PC-9 (cell line): ENCODE results near the gene AKAP5. TPM values are rescaled to one million over a fixed set of nuclear protein-coding genes. Genes with fewer than 3 reads are reported as not detected.

Source experiments
- BruUV-seq: library from RNA; stranded (reverse); fragments of 400-500 nt; replicated peaks from 2 replicates; lab custom pipeline; 2021; lab: Mats Ljungman, UMichigan
- CTCF ChIA-PET: fragments of 300-600 bp; sonication (Branson Sonifier 250); formaldehyde crosslinking; loops from one replicate; lab custom pipeline; 2022; ENCODE audit warnings: antibody characterized with exemption; lab: Charles Lee
- POLR2A ChIA-PET: fragments of 300-600 bp; sonication (Branson Sonifier 250); formaldehyde crosslinking; loops from one replicate; lab custom pipeline; 2022; ENCODE audit warnings: antibody characterized with exemption; ENCODE audit not compliant: unreplicated experiment; lab: Charles Lee
- DNase-seq, 2 experiments: peaks; one replicate each; pipeline versions ENCODE4 v3.0.0 to v3.0.0-alpha.2; 2015 to 2022; ENCODE audit warnings: mixed read lengths in 1 of 2
- H2AFZ ChIP-seq: fragments of 200-600 bp; sonication (generic); 2 replicates; pipeline ENCODE4 v1.8.1; 2017; ENCODE audit warnings: antibody characterized with exemption
- H3F3A ChIP-seq: fragments of 200-600 bp; sonication (generic); 2 replicates; pipeline ENCODE4 v1.8.1; 2017; ENCODE audit warnings: antibody characterized with exemption, mild to moderate bottlenecking, low read depth; ENCODE audit not compliant: insufficient read depth
- H3K27ac ChIP-seq: fragments of 200-600 bp; sonication (generic); 2 replicates; pipeline ENCODE4 v1.6.1; 2016; ENCODE audit warnings: mixed run types
- H3K27me3 ChIP-seq: fragments of 200-600 bp; sonication (generic); 2 replicates; pipeline ENCODE4 v1.6.1; 2016; ENCODE audit warnings: low read depth, mixed run types; ENCODE audit not compliant: insufficient read depth
- H3K36me3 ChIP-seq: fragments of 200-600 bp; sonication (generic); 2 replicates; pipeline ENCODE4 v1.6.1; 2016; ENCODE audit warnings: low read depth, mixed run types
- H3K4me1 ChIP-seq: fragments of 200-600 bp; sonication (generic); replicated peaks from 2 replicates; pipeline ENCODE4 v1.6.1; 2016; ENCODE audit warnings: mixed run types; ENCODE audit not compliant: insufficient read depth
- H3K4me2 ChIP-seq: fragments of 200-600 bp; sonication (generic); 2 replicates; pipeline ENCODE4 v1.6.1; 2017; ENCODE audit warnings: mixed run types
- H3K4me3 ChIP-seq: fragments of 200-600 bp; sonication (generic); 2 replicates; pipeline ENCODE4 v1.6.1; 2016; ENCODE audit warnings: mixed run types
- H3K79me2 ChIP-seq: fragments of 200-600 bp; sonication (generic); 2 replicates; pipeline ENCODE4 v1.6.1; 2017; ENCODE audit warnings: low read depth, mixed run types
- H3K9me2 ChIP-seq: fragments of 200-600 bp; sonication (generic); 2 replicates; pipeline ENCODE4 v1.8.1; 2017; ENCODE audit warnings: mild to moderate bottlenecking; ENCODE audit not compliant: insufficient read depth
- H3K9me3 ChIP-seq: fragments of 200-600 bp; sonication (generic); 2 replicates; pipeline ENCODE4 v1.8.1; 2016; ENCODE audit warnings: low read depth; ENCODE audit not compliant: insufficient read depth
- H4K20me1 ChIP-seq: fragments of 200-600 bp; sonication (generic); 2 replicates; pipeline ENCODE4 v1.8.1; 2017; ENCODE audit not compliant: insufficient read depth
- CTCF ChIP-seq: fragments of 200-600 bp; sonication (generic); conservative IDR thresholded peaks from 2 replicates; pipeline ENCODE4 v1.6.1; 2017; ENCODE audit warnings: mixed run types, antibody characterized with exemption, mild to moderate bottlenecking, moderate library complexity
- EZH2 ChIP-seq: fragments of 200-600 bp; sonication (generic); IDR thresholded peaks from 2 replicates; pipeline ENCODE4 v1.8.0; 2017; ENCODE audit warnings: antibody characterized with exemption, low read depth
- intact Hi-C: fragments of 100-400 bp; cut with micrococcal nuclease; formaldehyde crosslinking; loops from one replicate; pipeline ENCODE4 v1.10.0; 2022; ENCODE audit not compliant: unreplicated experiment
- total RNA-seq: library from RNA; stranded (reverse); gene quantifications from 2 replicates; pipeline ENCODE4 v1.2.3, GENCODE V29; 2021

The AKAP5 gene
- total RNA-seq, 1 experiment from 2014 or later: 0.72 TPM

GRCh38 chr14:64439141-64439540 lies 26.2 kb upstream of the AKAP5 start:
- peaks cover 54% of the 10 kb centered on the region for H3K36me3 ChIP-seq

GRCh38 chr14:64440494-64440893 lies 24.8 kb upstream of the AKAP5 start:
- BruUV-seq: no TSS peak
- CTCF ChIA-PET: interaction anchor here (0.7 kb wide), 1 partner anchor 375 kb away, joined by 14 read pairs; no protein-coding TSS in a partner anchor
- peaks cover 54% of the 10 kb centered on the region for H3K36me3 ChIP-seq

More at GRCh38 chr14:64439141-64439540, 26.2 kb upstream of the AKAP5 start:
- no peak for TF ChIP-seq EZH2
- no peak for TF ChIP-seq CTCF
- Histone ChIP-seq H3K4me2 (peak overlapping the region; percentile 70), H3K27me3 (no peaks in the 10 kb centered on the region), H3F3A (peaks cover 46% of the 10 kb centered on the region), H3K79me2 (no peaks in the 10 kb centered on the region), H4K20me1 (no peaks in the 10 kb centered on the region), H3K4me3 (peak overlapping the region; percentile 30; the same call in 1 of the 2 replicates), H2AFZ (no peak overlapping the region), H3K9me3 (no peaks in the 10 kb centered on the region), H3K4me1 (peaks cover 34% of the 10 kb centered on the region), H3K27ac (peak overlapping the region; percentile 82), H3K9me2 (no peaks in the 10 kb centered on the region)
- POLR2A ChIA-PET: interaction anchor here (1.1 kb wide), 1 partner anchor 18 kb away, joined by 11 read pairs; no protein-coding TSS in a partner anchor
- intact Hi-C loops: loop anchor here (5.0 kb wide), 1 partner anchor 318 kb away; no protein-coding TSS in a partner anchor
- TSS peak; percentile 9 for BruUV-seq
- DNase-seq: no peak
- CTCF ChIA-PET: no interaction called here

GRCh38 chr14:64442300-64442988 lies 22.9 kb upstream of the AKAP5 start:
- Histone ChIP-seq H3K9me3 (no peaks in the 10 kb centered on the region), H2AFZ (no peak overlapping the region)
- no TSS peak for BruUV-seq

More at GRCh38 chr14:64440494-64440893, 24.8 kb upstream of the AKAP5 start:
- Histone ChIP-seq H3K4me2 (no peak overlapping the region), H3F3A (peaks cover 44% of the 10 kb centered on the region), H3K27me3 (no peaks in the 10 kb centered on the region), H3K9me3 (no peaks in the 10 kb centered on the region), H3K4me3 (no peak overlapping the region), H2AFZ (no peak overlapping the region), H3K27ac (no peak overlapping the region), H3K4me1 (peaks cover 34% of the 10 kb centered on the region), H3K9me2 (no peaks in the 10 kb centered on the region), H4K20me1 (no peaks in the 10 kb centered on the region), H3K79me2 (no peaks in the 10 kb centered on the region)
- POLR2A ChIA-PET: no interaction called here
- intact Hi-C loops: no loop called here
- DNase-seq: no peak
- TF ChIP-seq EZH2: no peak
- no peak for TF ChIP-seq CTCF

More at GRCh38 chr14:64442300-64442988, 22.9 kb upstream of the AKAP5 start:
- peaks cover 37% of the 10 kb centered on the region for H3K36me3 ChIP-seq
- no peak overlapping the region for H3K4me2 ChIP-seq
- intact Hi-C loops: no loop called here
- no peaks in the 10 kb centered on the region for H3K27me3 ChIP-seq
- peaks cover 24% of the 10 kb centered on the region for H3F3A ChIP-seq
- DNase-seq: no peak
- no peak for TF ChIP-seq EZH2
- TF ChIP-seq CTCF: no peak
- H3K79me2 ChIP-seq: no peaks in the 10 kb centered on the region
- peaks cover 21% of the 10 kb centered on the region for H3K4me1 ChIP-seq
- CTCF ChIA-PET: no interaction called here
- POLR2A ChIA-PET: no interaction called here
- H3K4me3 ChIP-seq: no peak overlapping the region
- H3K27ac ChIP-seq: no peak overlapping the region
- no peaks in the 10 kb centered on the region for H4K20me1 ChIP-seq
- no peaks in the 10 kb centered on the region for H3K9me2 ChIP-seq
